Fibroblast of upper back skin (primary cell): ENCODE results near the gene PDCD11.
"Not testable (repeated sequence)": the region's sequence is repeated elsewhere in the genome, so short reads cannot be mapped to it uniquely, and the experiment has no call there.

Experiments
- DNase-seq: peaks from one replicate; pipeline ENCODE4 v3.0.0-alpha.2; 2013

Gene PDCD11

DNA sequence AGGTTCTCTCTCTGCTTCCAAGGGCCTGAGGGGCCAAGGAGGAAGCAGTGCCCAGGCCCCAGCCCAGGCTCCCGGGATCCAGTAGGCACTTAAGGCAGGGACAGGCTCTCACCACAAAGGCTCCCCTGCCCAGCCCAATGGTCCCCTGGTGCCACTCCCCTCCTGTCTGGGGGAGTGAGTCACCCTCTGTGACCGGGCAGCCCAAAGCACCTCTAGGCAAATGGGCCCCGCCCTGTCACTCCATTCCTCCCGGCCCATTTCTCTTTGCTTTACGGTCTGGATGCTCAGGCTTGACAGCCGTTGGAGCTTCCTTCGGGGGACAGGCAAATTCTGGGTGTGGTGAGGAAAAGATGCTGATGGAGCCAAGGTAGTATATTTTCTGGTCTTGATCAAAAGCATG, 82.7 kb downstream of the PDCD11 start, which contains the start of gene CALHM3:
Gene CALHM3 (minus strand): TSS at position 106 of the 400 bp plus-strand sequence. CDS start 208 bp downstream, outside the sequence.
- no peak for DNase-seq

DNA sequence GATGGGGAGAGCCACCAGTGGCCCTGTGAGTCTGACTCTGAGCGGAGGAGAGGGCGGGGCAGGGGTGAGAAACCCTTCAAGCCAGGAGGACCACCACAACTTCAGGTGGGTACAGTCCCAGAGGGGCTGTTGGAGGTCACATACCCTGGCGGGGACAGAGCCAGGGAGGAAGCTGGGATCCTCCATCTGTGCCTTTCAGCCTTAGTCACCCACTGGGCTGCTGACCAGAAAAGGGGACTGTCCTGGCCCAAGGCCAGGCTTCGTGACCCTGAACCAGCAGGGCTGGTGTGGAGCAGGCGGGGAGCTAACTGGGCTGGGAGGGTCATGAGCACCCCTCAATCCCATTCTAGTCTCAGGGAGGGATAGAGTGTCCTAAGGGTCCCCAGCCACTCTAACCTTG, 84.1 kb downstream of the PDCD11 start:
- no peak for DNase-seq

- DNase-seq, result peak; percentile 67
Measured at GRCh38 chr10:103481974-103482531, 85.6 kb downstream of the PDCD11 start.

DNA sequence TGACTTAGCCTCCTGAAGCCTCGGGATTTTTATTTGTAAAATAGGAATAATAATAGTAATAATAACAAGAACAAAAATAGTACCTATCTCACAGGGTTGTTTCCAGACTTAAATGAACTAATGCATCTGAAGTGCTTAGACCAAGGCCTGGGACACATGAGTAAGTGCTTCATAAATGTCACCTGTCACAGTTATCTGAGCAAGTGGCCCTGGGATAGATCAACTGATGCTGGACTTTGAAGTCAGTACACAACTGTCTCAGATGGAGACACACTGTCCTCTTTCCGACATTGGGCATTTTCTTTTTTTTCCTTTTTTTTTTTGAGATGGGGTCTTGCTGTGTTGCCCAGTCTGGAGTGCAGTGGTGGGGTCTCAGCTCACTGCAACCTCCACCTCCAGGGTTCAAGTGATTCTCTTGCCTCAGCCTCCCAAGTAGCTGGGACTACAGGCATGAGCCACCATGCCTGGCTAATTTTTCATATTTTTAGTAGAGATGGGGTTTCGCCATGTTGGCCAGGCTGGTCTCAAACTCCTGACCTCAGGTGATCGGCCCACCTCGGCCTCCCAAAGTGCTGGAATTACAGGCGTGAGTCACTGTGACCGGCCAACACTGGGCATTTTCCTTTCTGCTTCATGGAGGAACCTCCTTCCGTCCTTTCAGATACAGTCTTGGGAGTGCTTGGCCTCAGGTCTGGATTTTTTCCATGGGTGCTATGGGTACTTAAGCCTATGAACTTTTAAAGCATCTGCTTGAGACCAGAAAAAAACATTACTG, 90.4 kb downstream of the PDCD11 start:
- DNase-seq, result not testable (repeated sequence)

DNA sequence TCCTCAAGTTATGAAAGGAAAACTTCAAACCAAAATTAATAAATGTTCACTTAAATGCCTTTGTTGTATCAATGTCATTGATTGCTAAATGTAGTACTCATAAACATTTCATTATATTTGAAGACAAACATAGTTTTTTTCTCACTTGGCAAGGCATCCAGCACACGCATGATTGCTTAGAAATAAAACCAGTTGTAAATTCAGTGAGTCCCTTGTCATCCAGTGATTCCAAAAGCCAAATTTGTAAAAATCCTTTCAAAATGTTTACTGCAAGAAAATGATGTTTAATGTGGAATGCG, 90.9 kb downstream of the PDCD11 start:
- no peak for DNase-seq

GRCh38 chr10:103490986-103491314, 94.5 kb downstream of the PDCD11 start:
- DNase-seq, result no peak

- peak; percentile 95 for DNase-seq
Measured at GRCh38 chr10:103491729-103492364, 95.4 kb downstream of the PDCD11 start.

GRCh38 chr10:103492655-103493261, 96.3 kb downstream of the PDCD11 start:
- DNase-seq, result no peak

- DNase-seq, result no peak
Measured at GRCh38 chr10:103493362-103493915, 97.0 kb downstream of the PDCD11 start, which contains the start of gene NEURL1. Gene NEURL1, plus strand, starts transcription at chr10:103493705. Its CDS starts 683 bp downstream, at chr10:103494388.

- no peak for DNase-seq
Measured at GRCh38 chr10:103493916-103494877, 97.8 kb downstream of the PDCD11 start.

DNA sequence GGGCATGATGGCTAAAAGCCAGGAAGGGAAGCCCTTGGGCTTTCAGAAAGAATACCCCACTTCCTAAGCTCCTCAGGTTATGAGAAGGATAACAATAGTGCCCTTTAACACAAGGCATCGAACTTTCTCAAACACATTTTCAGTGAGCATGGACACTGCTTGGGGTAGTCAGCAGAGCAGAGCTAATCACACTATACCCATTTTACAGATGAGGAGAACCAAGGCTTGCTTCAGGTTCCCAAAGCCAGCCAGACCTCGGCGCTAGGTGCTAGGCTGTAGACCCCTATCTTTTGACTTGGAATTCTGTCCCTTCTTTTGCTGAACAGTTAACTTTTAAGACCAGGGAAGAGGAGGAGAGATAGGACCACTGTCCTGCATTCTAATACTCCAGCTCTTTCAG, 98.9 kb downstream of the PDCD11 start:
- DNase-seq, result no peak
